ENCODE results near the gene CYP2F1.
"Not testable (repeated sequence)": the region's sequence is repeated elsewhere in the genome, so short reads cannot be mapped to it uniquely, and the experiment has no call there.

CYP2F1 gene

GRCh38 chr19:41123716-41124294 lies 9.6 kb downstream of the CYP2F1 start:
- TF ChIP-seq, protein P1, sequence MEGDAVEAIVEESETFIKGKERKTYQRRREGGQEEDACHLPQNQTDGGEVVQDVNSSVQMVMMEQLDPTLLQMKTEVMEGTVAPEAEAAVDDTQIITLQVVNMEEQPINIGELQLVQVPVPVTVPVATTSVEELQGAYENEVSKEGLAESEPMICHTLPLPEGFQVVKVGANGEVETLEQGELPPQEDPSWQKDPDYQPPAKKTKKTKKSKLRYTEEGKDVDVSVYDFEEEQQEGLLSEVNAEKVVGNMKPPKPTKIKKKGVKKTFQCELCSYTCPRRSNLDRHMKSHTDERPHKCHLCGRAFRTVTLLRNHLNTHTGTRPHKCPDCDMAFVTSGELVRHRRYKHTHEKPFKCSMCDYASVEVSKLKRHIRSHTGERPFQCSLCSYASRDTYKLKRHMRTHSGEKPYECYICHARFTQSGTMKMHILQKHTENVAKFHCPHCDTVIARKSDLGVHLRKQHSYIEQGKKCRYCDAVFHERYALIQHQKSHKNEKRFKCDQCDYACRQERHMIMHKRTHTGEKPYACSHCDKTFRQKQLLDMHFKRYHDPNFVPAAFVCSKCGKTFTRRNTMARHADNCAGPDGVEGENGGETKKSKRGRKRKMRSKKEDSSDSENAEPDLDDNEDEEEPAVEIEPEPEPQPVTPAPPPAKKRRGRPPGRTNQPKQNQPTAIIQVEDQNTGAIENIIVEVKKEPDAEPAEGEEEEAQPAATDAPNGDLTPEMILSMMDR (IDR thresholded peaks at IDR 0.05; ENCODE audit: low read depth, low read length), result no peak
- DNase-seq, result no peak
- Histone ChIP-seq H3K4me3 (ENCODE audit: low read depth, low read length) (no peak overlapping the region), H3K9me3 (no peaks in the 10 kb centered on the region), H3K36me3 (no peaks in the 10 kb centered on the region), H3K27me3 (no peaks in the 10 kb centered on the region), H3K4me1 (no peaks in the 10 kb centered on the region)

GRCh38 chr19:41126765-41127203 lies 12.6 kb downstream of the CYP2F1 start:
- H3K27me3 ChIP-seq; H3K36me3 ChIP-seq; DNase-seq; H3K4me3 ChIP-seq (ENCODE audit: low read depth, low read length); H3K9me3 ChIP-seq; H3K4me1 ChIP-seq: not testable (repeated sequence)
- TF ChIP-seq, protein P1 (IDR thresholded peaks at IDR 0.05; ENCODE audit: low read depth, low read length), result peak; percentile 62

GRCh38 chr19:41127362-41127761 lies 13.1 kb downstream of the CYP2F1 start:
- DNase-seq; H3K4me3 ChIP-seq (ENCODE audit: low read depth, low read length); H3K9me3 ChIP-seq; H3K4me1 ChIP-seq; H3K36me3 ChIP-seq; H3K27me3 ChIP-seq: not testable (repeated sequence)

- not testable (repeated sequence) for H3K9me3 ChIP-seq, H3K4me1 ChIP-seq, H3K27me3 ChIP-seq, H3K36me3 ChIP-seq
- TF ChIP-seq, protein P1 (IDR thresholded peaks at IDR 0.05; ENCODE audit: low read depth, low read length), result peak; percentile 28; the same call in 1 of the 2 replicates
- peak; percentile 89 for DNase-seq
- H3K4me3 ChIP-seq (ENCODE audit: low read depth, low read length), result peak overlapping the region; percentile 24; the same call in 1 of the 2 replicates
These were observed 13.6 kb downstream of the CYP2F1 start for GRCh38 chr19:41127801-41128300.

- no peaks in the 10 kb centered on the region for H3K36me3 ChIP-seq
- no peaks in the 10 kb centered on the region for H3K9me3 ChIP-seq
- H3K4me3 ChIP-seq (ENCODE audit: low read depth, low read length), result no peak overlapping the region
- DNase-seq, result no peak
- TF ChIP-seq, protein P1 (IDR thresholded peaks at IDR 0.05; ENCODE audit: low read depth, low read length), result no peak
- no peaks in the 10 kb centered on the region for H3K4me1 ChIP-seq
- no peaks in the 10 kb centered on the region for H3K27me3 ChIP-seq
These were observed 14.5 kb downstream of the CYP2F1 start for GRCh38 chr19:41128692-41129091.

DNA sequence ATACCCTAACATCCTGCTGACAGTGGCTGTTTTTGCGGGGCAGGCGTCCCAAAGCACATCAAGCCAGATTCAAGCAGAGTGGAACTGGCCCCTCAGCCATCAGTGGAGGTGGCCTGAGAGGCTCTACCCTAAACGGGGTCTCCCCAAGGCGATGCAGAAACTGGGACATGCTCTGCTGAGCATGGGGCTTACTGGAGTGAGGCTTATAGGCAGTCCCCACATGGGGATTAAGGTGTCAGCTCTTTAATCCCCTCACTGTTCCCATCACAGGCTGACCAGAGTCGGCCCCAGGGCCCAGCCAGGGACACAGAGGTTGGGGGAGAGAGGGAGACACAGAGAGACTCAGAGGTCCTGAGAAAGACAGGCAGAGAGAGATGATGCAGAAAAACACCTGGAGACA lies 17.0 kb downstream of the CYP2F1 start:
- Histone ChIP-seq H3K36me3 (no peaks in the 10 kb centered on the region), H3K9me3 (no peaks in the 10 kb centered on the region), H3K4me1 (no peaks in the 10 kb centered on the region), H3K4me3 (ENCODE audit: low read depth, low read length) (no peak overlapping the region), H3K27me3 (no peaks in the 10 kb centered on the region)
- TF ChIP-seq, protein P1 (IDR thresholded peaks at IDR 0.05; ENCODE audit: low read depth, low read length), result no peak
- DNase-seq, result no peak
